HepG2 (cell line): ENCODE data around the gene DDX54. TPM values are rescaled to one million over a fixed set of nuclear protein-coding genes. Genes with fewer than 3 reads are reported as not detected.
A peak's percentile ranks its signal among the peaks of the same experiment; 100 is the strongest.

Experiments used
- GATAD2A ChIP-seq: IDR thresholded peaks from 2 replicates; pipeline ENCODE4 v1.6.1; 2016
- HMGA1 ChIP-seq: sonication (generic); formaldehyde crosslinking; conservative IDR thresholded peaks from 2 replicates; pipeline ENCODE4 v1.4.0; 2020; ENCODE audit warnings: missing genetic modification reagents
- ISL2 ChIP-seq: sonication (generic); formaldehyde crosslinking; IDR thresholded peaks from 2 replicates; pipeline ENCODE4 v1.5.0; 2020; ENCODE audit warnings: missing genetic modification reagents
- SRSF4 ChIP-seq: fragments of 200-400 bp; formaldehyde crosslinking; IDR thresholded peaks from one replicate; pipeline ENCODE4 v1.6.1; 2018; ENCODE audit warnings: mild to moderate bottlenecking, low read depth, low read length, moderate library complexity; ENCODE audit not compliant: poor library complexity, severe bottlenecking
- SUZ12 ChIP-seq: fragments of 150-350 bp; IDR thresholded peaks from 2 replicates; pipeline ENCODE4 v1.6.1; 2014; ENCODE audit warnings: low read depth, low read length
- TBX2 ChIP-seq: sonication (generic); formaldehyde crosslinking; IDR thresholded peaks from 2 replicates; pipeline ENCODE4 v1.5.0; 2020; ENCODE audit warnings: missing genetic modification reagents, mild to moderate bottlenecking, borderline replicate concordance
- ZBTB1 ChIP-seq: sonication (generic); formaldehyde crosslinking; IDR thresholded peaks from 2 replicates; pipeline ENCODE4 v1.4.0; 2020; ENCODE audit warnings: missing genetic modification reagents, borderline replicate concordance
- ZNF326 ChIP-seq: sonication (generic); formaldehyde crosslinking; IDR thresholded peaks from 2 replicates; pipeline ENCODE4 v1.4.0; 2020; ENCODE audit warnings: missing genetic modification reagents, borderline replicate concordance
- ZNF44 ChIP-seq: sonication (generic); formaldehyde crosslinking; IDR thresholded peaks from 2 replicates; pipeline ENCODE4 v1.5.1; 2020; ENCODE audit warnings: mild to moderate bottlenecking, missing genetic modification reagents
- ZNF501 ChIP-seq: sonication (generic); formaldehyde crosslinking; IDR thresholded peaks from 2 replicates; pipeline ENCODE4 v1.5.1; 2020; ENCODE audit warnings: mild to moderate bottlenecking, moderate library complexity, missing genetic modification reagents
- ZNF709 ChIP-seq: sonication (generic); formaldehyde crosslinking; IDR thresholded peaks from 2 replicates; pipeline ENCODE4 v1.5.0; 2020; ENCODE audit warnings: mild to moderate bottlenecking, missing genetic modification reagents
- ZNF720 ChIP-seq: sonication (generic); formaldehyde crosslinking; IDR thresholded peaks from 2 replicates; pipeline ENCODE4 v1.4.0; 2020; ENCODE audit warnings: missing genetic modification reagents
- polyA plus RNA-seq, 8 experiments: library from polyadenylated mRNA; depleted of rRNA in 3 of 8; stranded (reverse) in 7 of 8; unstranded in 1 of 8; fragments of >200 nt; fragmentation: Illumina TruSeq in 4 of 8; extraction: Trizol in 4 of 8; gene quantifications; 2 replicates each; pipeline versions ENCODE4 v1.2.1 to v1.2.3, GENCODE V29; 2011 to 2016; ENCODE audit warnings: low read depth in 4 of 8, missing spikeins in 1 of 8, mixed read lengths in 1 of 8; ENCODE audit not compliant: insufficient read depth in 1 of 8
- total RNA-seq, 5 experiments: library from RNA; depleted of rRNA; stranded (reverse); fragments of >200 nt; fragmentation: Illumina TruSeq; extraction: Trizol; gene quantifications; 2 replicates each; pipeline ENCODE4 v1.2.3, GENCODE V29; 2016; ENCODE audit warnings: low read depth in 1 of 5
- TF ChIP-seq, protein P1 (sequence below): sonication (generic); formaldehyde crosslinking; conservative IDR thresholded peaks from 2 replicates; pipeline ENCODE4 v1.4.0; 2020; ENCODE audit warnings: missing genetic modification reagents
- TF ChIP-seq, protein P2 (sequence below): IDR thresholded peaks from 2 replicates; pipeline ENCODE4 v1.6.1; 2016; ENCODE audit warnings: low read depth
- TF ChIP-seq, protein P3 (sequence below): fragments of 450-650 bp; IDR thresholded peaks from 2 replicates; pipeline ENCODE4 v1.6.1; 2017; ENCODE audit warnings: mild to moderate bottlenecking
- TF ChIP-seq, protein P4 (sequence below): sonication (generic); formaldehyde crosslinking; IDR thresholded peaks from 2 replicates; pipeline ENCODE4 v1.4.0; 2020; ENCODE audit warnings: missing genetic modification reagents
- TF ChIP-seq, protein P5 (sequence below): sonication (generic); formaldehyde crosslinking; IDR thresholded peaks from 2 replicates; pipeline ENCODE4 v1.4.0; 2020; ENCODE audit warnings: missing genetic modification reagents, borderline replicate concordance

Gene DDX54
- total and polyA plus RNA-seq, 2 of the 13 experiments (the other 11 are each of a cell fraction or from before 2014, with no cell fraction given), result 59.7 to 61.1 TPM

DNA sequence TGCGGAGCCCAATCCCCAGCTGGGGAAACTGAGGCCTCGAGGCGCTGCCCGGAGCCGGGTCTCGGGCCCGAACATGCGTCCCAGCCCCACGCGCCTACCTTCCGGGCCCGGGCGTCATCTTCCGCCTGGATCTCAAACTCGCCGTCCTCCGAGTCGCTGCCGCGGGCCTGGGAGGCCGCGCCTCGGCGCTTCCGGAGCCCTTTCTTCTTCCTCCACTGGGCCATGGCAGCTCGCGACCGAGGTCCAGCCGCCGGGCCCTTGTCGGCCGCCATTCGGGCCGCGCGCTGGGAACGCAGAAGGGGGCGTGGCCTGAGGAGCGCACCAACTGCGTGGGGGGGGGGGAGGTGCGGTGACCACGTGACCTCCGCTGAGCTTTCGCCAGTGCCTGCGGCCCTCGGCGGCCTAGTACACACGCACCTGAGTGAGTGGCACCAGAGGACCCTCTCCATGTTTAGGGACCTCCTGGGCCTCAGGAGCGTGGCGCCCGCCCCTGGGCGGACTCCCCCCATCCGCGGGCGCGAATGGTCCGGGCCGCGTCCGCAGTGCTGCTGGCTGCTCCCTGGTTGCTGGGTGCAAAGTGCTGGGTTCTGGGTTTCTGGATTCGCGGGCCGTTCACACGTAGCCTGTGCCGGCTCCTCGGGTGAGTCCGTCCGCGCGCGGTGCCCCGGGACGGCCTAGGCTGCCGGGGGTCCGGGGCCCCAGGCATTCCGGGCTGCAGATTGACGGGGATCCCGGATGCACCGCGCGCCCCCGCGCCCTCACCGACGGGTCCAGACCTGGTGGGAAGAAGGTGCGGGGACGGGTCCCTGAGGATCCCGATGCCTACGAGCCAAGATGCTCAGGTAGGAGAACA, at the start of gene DDX54, which contains the start of gene RITA1 (continued):
- TF ChIP-seq SRSF4, result no peak
- TF ChIP-seq ZNF326, result no peak
- TF ChIP-seq, protein P1, sequence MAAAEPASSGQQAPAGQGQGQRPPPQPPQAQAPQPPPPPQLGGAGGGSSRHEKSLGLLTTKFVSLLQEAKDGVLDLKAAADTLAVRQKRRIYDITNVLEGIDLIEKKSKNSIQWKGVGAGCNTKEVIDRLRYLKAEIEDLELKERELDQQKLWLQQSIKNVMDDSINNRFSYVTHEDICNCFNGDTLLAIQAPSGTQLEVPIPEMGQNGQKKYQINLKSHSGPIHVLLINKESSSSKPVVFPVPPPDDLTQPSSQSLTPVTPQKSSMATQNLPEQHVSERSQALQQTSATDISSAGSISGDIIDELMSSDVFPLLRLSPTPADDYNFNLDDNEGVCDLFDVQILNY, result no peak
- TF ChIP-seq, protein P2, sequence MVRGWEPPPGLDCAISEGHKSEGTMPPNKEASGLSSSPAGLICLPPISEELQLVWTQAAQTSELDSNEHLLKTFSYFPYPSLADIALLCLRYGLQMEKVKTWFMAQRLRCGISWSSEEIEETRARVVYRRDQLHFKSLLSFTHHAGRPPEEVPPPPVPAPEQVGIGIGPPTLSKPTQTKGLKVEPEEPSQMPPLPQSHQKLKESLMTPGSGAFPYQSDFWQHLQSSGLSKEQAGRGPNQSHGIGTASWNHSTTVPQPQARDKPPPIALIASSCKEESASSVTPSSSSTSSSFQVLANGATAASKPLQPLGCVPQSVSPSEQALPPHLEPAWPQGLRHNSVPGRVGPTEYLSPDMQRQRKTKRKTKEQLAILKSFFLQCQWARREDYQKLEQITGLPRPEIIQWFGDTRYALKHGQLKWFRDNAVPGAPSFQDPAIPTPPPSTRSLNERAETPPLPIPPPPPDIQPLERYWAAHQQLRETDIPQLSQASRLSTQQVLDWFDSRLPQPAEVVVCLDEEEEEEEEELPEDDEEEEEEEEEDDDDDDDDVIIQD, result peak; percentile 69; the same call in 1 of the 2 replicates
- TF ChIP-seq ZNF501 (CRISPR knock-in tag), result peak; percentile 98
- peak; percentile 62; the same call in 1 of the 2 replicates for TF ChIP-seq TBX2 (CRISPR knock-in tag)
- peak; percentile 34; the same call in 1 of the 2 replicates for TF ChIP-seq GATAD2A
- peak; percentile 44; the same call in 1 of the 2 replicates for TF ChIP-seq ZNF44
- no peak for TF ChIP-seq HMGA1 (CRISPR knock-in tag)
- TF ChIP-seq, protein P3, sequence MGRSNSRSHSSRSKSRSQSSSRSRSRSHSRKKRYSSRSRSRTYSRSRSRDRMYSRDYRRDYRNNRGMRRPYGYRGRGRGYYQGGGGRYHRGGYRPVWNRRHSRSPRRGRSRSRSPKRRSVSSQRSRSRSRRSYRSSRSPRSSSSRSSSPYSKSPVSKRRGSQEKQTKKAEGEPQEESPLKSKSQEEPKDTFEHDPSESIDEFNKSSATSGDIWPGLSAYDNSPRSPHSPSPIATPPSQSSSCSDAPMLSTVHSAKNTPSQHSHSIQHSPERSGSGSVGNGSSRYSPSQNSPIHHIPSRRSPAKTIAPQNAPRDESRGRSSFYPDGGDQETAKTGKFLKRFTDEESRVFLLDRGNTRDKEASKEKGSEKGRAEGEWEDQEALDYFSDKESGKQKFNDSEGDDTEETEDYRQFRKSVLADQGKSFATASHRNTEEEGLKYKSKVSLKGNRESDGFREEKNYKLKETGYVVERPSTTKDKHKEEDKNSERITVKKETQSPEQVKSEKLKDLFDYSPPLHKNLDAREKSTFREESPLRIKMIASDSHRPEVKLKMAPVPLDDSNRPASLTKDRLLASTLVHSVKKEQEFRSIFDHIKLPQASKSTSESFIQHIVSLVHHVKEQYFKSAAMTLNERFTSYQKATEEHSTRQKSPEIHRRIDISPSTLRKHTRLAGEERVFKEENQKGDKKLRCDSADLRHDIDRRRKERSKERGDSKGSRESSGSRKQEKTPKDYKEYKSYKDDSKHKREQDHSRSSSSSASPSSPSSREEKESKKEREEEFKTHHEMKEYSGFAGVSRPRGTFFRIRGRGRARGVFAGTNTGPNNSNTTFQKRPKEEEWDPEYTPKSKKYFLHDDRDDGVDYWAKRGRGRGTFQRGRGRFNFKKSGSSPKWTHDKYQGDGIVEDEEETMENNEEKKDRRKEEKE, result no peak
- TF ChIP-seq, protein P4, sequence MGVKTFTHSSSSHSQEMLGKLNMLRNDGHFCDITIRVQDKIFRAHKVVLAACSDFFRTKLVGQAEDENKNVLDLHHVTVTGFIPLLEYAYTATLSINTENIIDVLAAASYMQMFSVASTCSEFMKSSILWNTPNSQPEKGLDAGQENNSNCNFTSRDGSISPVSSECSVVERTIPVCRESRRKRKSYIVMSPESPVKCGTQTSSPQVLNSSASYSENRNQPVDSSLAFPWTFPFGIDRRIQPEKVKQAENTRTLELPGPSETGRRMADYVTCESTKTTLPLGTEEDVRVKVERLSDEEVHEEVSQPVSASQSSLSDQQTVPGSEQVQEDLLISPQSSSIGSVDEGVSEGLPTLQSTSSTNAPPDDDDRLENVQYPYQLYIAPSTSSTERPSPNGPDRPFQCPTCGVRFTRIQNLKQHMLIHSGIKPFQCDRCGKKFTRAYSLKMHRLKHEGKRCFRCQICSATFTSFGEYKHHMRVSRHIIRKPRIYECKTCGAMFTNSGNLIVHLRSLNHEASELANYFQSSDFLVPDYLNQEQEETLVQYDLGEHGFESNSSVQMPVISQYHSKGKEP, result no peak; the same call in 1 of the 2 replicates
- TF ChIP-seq ISL2, result peak; percentile 60
- no peak for TF ChIP-seq ZBTB1 (CRISPR knock-in tag)
- no peak for TF ChIP-seq ZNF720 (CRISPR knock-in tag)
- peak; percentile 43; the same call in 1 of the 2 replicates for TF ChIP-seq ZNF709
- TF ChIP-seq, protein P5, sequence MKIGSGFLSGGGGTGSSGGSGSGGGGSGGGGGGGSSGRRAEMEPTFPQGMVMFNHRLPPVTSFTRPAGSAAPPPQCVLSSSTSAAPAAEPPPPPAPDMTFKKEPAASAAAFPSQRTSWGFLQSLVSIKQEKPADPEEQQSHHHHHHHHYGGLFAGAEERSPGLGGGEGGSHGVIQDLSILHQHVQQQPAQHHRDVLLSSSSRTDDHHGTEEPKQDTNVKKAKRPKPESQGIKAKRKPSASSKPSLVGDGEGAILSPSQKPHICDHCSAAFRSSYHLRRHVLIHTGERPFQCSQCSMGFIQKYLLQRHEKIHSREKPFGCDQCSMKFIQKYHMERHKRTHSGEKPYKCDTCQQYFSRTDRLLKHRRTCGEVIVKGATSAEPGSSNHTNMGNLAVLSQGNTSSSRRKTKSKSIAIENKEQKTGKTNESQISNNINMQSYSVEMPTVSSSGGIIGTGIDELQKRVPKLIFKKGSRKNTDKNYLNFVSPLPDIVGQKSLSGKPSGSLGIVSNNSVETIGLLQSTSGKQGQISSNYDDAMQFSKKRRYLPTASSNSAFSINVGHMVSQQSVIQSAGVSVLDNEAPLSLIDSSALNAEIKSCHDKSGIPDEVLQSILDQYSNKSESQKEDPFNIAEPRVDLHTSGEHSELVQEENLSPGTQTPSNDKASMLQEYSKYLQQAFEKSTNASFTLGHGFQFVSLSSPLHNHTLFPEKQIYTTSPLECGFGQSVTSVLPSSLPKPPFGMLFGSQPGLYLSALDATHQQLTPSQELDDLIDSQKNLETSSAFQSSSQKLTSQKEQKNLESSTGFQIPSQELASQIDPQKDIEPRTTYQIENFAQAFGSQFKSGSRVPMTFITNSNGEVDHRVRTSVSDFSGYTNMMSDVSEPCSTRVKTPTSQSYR (CRISPR knock-in tag), result peak; percentile 16; the same call in 1 of the 2 replicates
- TF ChIP-seq SUZ12, result no peak
